ENCODE data around the gene PLXNA1.
A peak's percentile ranks its signal among the peaks of the same experiment; 100 is the strongest.

The PLXNA1 gene

GRCh38 chr3:126945891-126946290 lies 37.0 kb upstream of the PLXNA1 start:
- peaks cover 14% of the 10 kb centered on the region for H3K4me1 Mint-ChIP-seq (ENCODE audit: low read depth)
- H3K27ac Mint-ChIP-seq: no peak overlapping the region
- no peaks in the 10 kb centered on the region for H3K27me3 Mint-ChIP-seq (ENCODE audit: low read depth)
- H3K4me3 Mint-ChIP-seq: no peak overlapping the region
- no peaks in the 10 kb centered on the region for H3K9me3 Mint-ChIP-seq
- no peaks in the 10 kb centered on the region for H3K36me3 Mint-ChIP-seq (ENCODE audit: low read depth)

- H3K27ac Mint-ChIP-seq: no peak overlapping the region
- H3K4me3 Mint-ChIP-seq: no peak overlapping the region
- H3K4me1 Mint-ChIP-seq (ENCODE audit: low read depth): peaks cover 14% of the 10 kb centered on the region
- H3K27me3 Mint-ChIP-seq (ENCODE audit: low read depth): no peaks in the 10 kb centered on the region
- no peaks in the 10 kb centered on the region for H3K36me3 Mint-ChIP-seq (ENCODE audit: low read depth)
- H3K9me3 Mint-ChIP-seq: no peaks in the 10 kb centered on the region
These were observed 36.5 kb upstream of the PLXNA1 start for GRCh38 chr3:126946405-126946804.

GRCh38 chr3:126947429-126947828 lies 35.5 kb upstream of the PLXNA1 start:
- H3K27me3 Mint-ChIP-seq (ENCODE audit: low read depth): no peaks in the 10 kb centered on the region
- no peaks in the 10 kb centered on the region for H3K36me3 Mint-ChIP-seq (ENCODE audit: low read depth)
- no peaks in the 10 kb centered on the region for H3K9me3 Mint-ChIP-seq
- H3K4me3 Mint-ChIP-seq: no peak overlapping the region
- peaks cover 11% of the 10 kb centered on the region for H3K4me1 Mint-ChIP-seq (ENCODE audit: low read depth)
- H3K27ac Mint-ChIP-seq: peak overlapping the region; percentile 52

GRCh38 chr3:126948980-126949535 lies 33.9 kb upstream of the PLXNA1 start:
- H3K4me3 Mint-ChIP-seq: no peak overlapping the region
- peaks cover 11% of the 10 kb centered on the region for H3K4me1 Mint-ChIP-seq (ENCODE audit: low read depth)
- no peaks in the 10 kb centered on the region for H3K36me3 Mint-ChIP-seq (ENCODE audit: low read depth)
- H3K27ac Mint-ChIP-seq: no peak overlapping the region
- H3K27me3 Mint-ChIP-seq (ENCODE audit: low read depth): no peaks in the 10 kb centered on the region
- H3K9me3 Mint-ChIP-seq: no peaks in the 10 kb centered on the region

- Mint-ChIP-seq H3K36me3 (ENCODE audit: low read depth) (no peaks in the 10 kb centered on the region), H3K4me1 (ENCODE audit: low read depth) (peaks cover 10% of the 10 kb centered on the region), H3K27ac (no peak overlapping the region), H3K9me3 (no peaks in the 10 kb centered on the region), H3K27me3 (ENCODE audit: low read depth) (no peaks in the 10 kb centered on the region), H3K4me3 (no peak overlapping the region)
These were observed 31.4 kb upstream of the PLXNA1 start for GRCh38 chr3:126951561-126951960.

- Mint-ChIP-seq H3K9me3 (no peaks in the 10 kb centered on the region), H3K27ac (no peak overlapping the region), H3K4me1 (ENCODE audit: low read depth) (peaks cover 6% of the 10 kb centered on the region), H3K4me3 (no peak overlapping the region), H3K27me3 (ENCODE audit: low read depth) (no peaks in the 10 kb centered on the region), H3K36me3 (ENCODE audit: low read depth) (no peaks in the 10 kb centered on the region)
These were observed 30.5 kb upstream of the PLXNA1 start for GRCh38 chr3:126952261-126952982.

- no peaks in the 10 kb centered on the region for H3K36me3 Mint-ChIP-seq (ENCODE audit: low read depth)
- peaks cover 4% of the 10 kb centered on the region for H3K4me1 Mint-ChIP-seq (ENCODE audit: low read depth)
- no peaks in the 10 kb centered on the region for H3K9me3 Mint-ChIP-seq
- H3K4me3 Mint-ChIP-seq: no peak overlapping the region
- no peak overlapping the region for H3K27ac Mint-ChIP-seq
- H3K27me3 Mint-ChIP-seq (ENCODE audit: low read depth): no peaks in the 10 kb centered on the region
These were observed 29.8 kb upstream of the PLXNA1 start for GRCh38 chr3:126952983-126953660.

- Mint-ChIP-seq H3K4me3 (no peak overlapping the region), H3K36me3 (ENCODE audit: low read depth) (no peaks in the 10 kb centered on the region), H3K9me3 (no peaks in the 10 kb centered on the region), H3K27ac (no peak overlapping the region), H3K4me1 (ENCODE audit: low read depth) (peaks cover 2% of the 10 kb centered on the region), H3K27me3 (ENCODE audit: low read depth) (no peaks in the 10 kb centered on the region)
These were observed 28.6 kb upstream of the PLXNA1 start for GRCh38 chr3:126954141-126954842.

GRCh38 chr3:126955004-126955790 lies 27.7 kb upstream of the PLXNA1 start:
- Mint-ChIP-seq H3K4me3 (no peak overlapping the region), H3K36me3 (ENCODE audit: low read depth) (no peaks in the 10 kb centered on the region), H3K27ac (no peak overlapping the region), H3K4me1 (ENCODE audit: low read depth) (peaks cover 2% of the 10 kb centered on the region), H3K9me3 (no peaks in the 10 kb centered on the region), H3K27me3 (ENCODE audit: low read depth) (no peaks in the 10 kb centered on the region)

- peaks cover 2% of the 10 kb centered on the region for H3K4me1 Mint-ChIP-seq (ENCODE audit: low read depth)
- H3K9me3 Mint-ChIP-seq: no peaks in the 10 kb centered on the region
- no peaks in the 10 kb centered on the region for H3K36me3 Mint-ChIP-seq (ENCODE audit: low read depth)
- no peak overlapping the region for H3K4me3 Mint-ChIP-seq
- no peaks in the 10 kb centered on the region for H3K27me3 Mint-ChIP-seq (ENCODE audit: low read depth)
- H3K27ac Mint-ChIP-seq: no peak overlapping the region
These were observed 26.6 kb upstream of the PLXNA1 start for GRCh38 chr3:126956361-126956760.

GRCh38 chr3:126956866-126957650 lies 25.9 kb upstream of the PLXNA1 start:
- H3K9me3 Mint-ChIP-seq: no peaks in the 10 kb centered on the region
- no peak overlapping the region for H3K27ac Mint-ChIP-seq
- H3K4me3 Mint-ChIP-seq: no peak overlapping the region
- H3K36me3 Mint-ChIP-seq (ENCODE audit: low read depth): no peaks in the 10 kb centered on the region
- H3K4me1 Mint-ChIP-seq (ENCODE audit: low read depth): peaks cover 2% of the 10 kb centered on the region
- H3K27me3 Mint-ChIP-seq (ENCODE audit: low read depth): no peaks in the 10 kb centered on the region

GRCh38 chr3:126957776-126958637 lies 24.9 kb upstream of the PLXNA1 start:
- Mint-ChIP-seq H3K4me3 (no peak overlapping the region), H3K4me1 (ENCODE audit: low read depth) (peaks cover 2% of the 10 kb centered on the region), H3K36me3 (ENCODE audit: low read depth) (no peaks in the 10 kb centered on the region), H3K27ac (no peak overlapping the region), H3K9me3 (no peaks in the 10 kb centered on the region), H3K27me3 (ENCODE audit: low read depth) (no peaks in the 10 kb centered on the region)

- peaks cover 2% of the 10 kb centered on the region for H3K4me1 Mint-ChIP-seq (ENCODE audit: low read depth)
- no peaks in the 10 kb centered on the region for H3K9me3 Mint-ChIP-seq
- H3K27ac Mint-ChIP-seq: peak overlapping the region; percentile 26
- no peaks in the 10 kb centered on the region for H3K36me3 Mint-ChIP-seq (ENCODE audit: low read depth)
- no peak overlapping the region for H3K4me3 Mint-ChIP-seq
- H3K27me3 Mint-ChIP-seq (ENCODE audit: low read depth): no peaks in the 10 kb centered on the region
These were observed 24.3 kb upstream of the PLXNA1 start for GRCh38 chr3:126958638-126959085.

Data from T-helper 1 cell treated with Interleukin-12 subunit alpha and Interleukin-12 subunit beta and Interleukin-4 antibody, amounts not matched to agents 30 μg/mL and 1 μg/mL, for 36 hours (primary cell).